ENCODE results near the gene LPIN1.
"Not testable (repeated sequence)": the region's sequence is repeated elsewhere in the genome, so short reads cannot be mapped to it uniquely, and the experiment has no call there.

The LPIN1 gene

DNA sequence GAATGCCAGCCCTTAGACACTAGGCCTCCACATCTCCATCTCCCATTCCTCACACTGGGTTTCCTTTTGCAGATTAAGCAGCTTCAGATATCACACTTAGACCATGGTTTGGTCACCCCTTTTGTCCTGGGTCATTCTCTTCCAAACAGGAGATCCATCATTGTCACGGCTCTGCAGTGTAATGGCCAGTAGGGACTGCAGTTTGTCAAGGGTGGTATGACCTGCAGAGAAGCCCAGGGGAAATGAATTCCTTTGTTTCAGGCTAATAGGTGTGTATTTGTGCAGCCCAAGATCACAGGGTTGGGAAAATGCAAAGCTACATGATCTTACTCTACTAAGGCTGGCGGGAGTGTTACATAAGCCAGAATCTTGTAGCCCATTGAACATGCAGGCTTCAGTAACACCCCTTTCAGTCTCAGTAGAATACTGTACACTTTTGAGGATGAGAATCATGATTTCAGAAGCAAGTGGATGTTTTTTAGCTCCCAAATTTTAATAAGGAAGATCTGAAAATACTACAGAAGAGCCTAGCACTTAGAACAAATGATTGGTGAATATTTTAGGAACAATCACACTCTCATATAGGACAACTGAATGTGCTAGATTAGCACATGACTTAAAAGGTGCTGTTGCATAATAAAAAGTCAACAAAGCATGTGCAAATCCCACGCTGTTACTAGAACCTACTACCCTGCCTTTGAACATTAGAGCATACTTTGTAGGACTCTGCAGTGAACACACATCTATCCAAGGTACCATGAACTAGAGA is 24.0 kb upstream of the LPIN1 start:
- H3K4me3 ChIP-seq (replicated peaks in 1 of 2; ENCODE audit: low read depth in 2 of 2, low read length in 2 of 2): no peak overlapping the region
- DNase-seq (ENCODE audit: low read depth in 2 of 2): no peak
- TF ChIP-seq, protein P1, sequence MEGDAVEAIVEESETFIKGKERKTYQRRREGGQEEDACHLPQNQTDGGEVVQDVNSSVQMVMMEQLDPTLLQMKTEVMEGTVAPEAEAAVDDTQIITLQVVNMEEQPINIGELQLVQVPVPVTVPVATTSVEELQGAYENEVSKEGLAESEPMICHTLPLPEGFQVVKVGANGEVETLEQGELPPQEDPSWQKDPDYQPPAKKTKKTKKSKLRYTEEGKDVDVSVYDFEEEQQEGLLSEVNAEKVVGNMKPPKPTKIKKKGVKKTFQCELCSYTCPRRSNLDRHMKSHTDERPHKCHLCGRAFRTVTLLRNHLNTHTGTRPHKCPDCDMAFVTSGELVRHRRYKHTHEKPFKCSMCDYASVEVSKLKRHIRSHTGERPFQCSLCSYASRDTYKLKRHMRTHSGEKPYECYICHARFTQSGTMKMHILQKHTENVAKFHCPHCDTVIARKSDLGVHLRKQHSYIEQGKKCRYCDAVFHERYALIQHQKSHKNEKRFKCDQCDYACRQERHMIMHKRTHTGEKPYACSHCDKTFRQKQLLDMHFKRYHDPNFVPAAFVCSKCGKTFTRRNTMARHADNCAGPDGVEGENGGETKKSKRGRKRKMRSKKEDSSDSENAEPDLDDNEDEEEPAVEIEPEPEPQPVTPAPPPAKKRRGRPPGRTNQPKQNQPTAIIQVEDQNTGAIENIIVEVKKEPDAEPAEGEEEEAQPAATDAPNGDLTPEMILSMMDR (IDR thresholded peaks at IDR 0.05; ENCODE audit: low read depth, low read length): no peak

DNA sequence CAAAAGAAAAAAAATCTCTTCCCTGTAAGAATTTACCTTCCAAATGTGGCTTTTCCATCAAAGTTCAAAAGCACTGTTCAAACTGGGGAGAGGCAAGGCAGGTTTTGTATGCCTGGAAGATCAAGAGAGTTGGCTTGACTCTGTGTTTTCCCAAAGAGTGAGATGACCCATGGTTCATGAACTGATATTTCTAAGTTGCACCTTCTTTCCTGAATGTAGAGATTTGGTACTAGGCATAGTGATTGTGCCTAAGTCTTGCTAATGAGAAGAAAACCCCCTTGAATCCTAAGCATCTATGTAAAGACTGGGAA is 23.4 kb upstream of the LPIN1 start:
- TF ChIP-seq, protein P1 (IDR thresholded peaks at IDR 0.05; ENCODE audit: low read depth, low read length): no peak
- no peak for DNase-seq (ENCODE audit: low read depth in 2 of 2)
- H3K4me3 ChIP-seq (replicated peaks in 1 of 2; ENCODE audit: low read depth in 2 of 2, low read length in 2 of 2): no peak overlapping the region

DNA sequence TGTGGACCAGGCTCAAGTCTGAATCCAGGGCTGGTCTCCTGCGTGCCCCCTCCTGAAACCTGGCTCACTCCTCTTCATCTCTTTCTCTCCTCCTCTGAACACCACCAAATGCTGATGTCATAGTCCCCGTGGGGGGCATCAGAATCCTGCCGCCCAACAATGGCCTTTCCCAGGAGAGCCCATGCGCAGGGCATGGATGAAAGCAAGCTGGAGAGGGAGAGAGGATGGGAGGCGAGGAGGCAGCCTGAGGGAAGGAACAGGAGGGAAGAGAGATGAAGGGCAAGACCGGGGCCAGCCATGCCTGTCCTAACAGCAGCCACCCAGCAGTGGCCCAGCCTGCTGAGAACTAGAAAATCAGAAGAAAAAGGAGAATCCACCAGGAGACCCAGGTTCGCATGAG is 22.3 kb upstream of the LPIN1 start:
- DNase-seq (ENCODE audit: low read depth in 2 of 2): no peak
- H3K4me3 ChIP-seq (replicated peaks in 1 of 2; ENCODE audit: low read depth in 2 of 2, low read length in 2 of 2): no peak overlapping the region
- TF ChIP-seq, protein P1 (IDR thresholded peaks at IDR 0.05; ENCODE audit: low read depth, low read length): no peak

DNA sequence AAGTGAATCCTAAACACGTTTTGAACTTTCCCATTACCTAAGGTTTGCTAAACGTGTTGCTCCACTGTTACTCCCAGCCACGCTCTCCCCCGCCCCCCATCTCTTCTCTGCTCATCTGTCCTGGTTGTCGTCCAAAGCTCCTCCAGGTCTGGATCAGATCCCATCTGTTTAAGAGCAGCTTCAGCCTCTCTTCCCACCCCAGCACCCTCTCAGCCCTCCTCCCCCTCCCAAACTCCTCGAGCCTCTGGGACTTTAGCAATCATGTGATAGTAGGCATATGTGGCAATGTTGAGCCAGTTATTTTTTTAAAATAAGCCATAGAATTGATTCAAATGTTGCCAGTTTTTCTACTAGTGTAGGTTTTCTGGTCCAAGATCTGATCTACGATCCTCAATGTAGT is 20.0 kb upstream of the LPIN1 start:
- no peak overlapping the region for H3K4me3 ChIP-seq (replicated peaks in 1 of 2; ENCODE audit: low read depth in 2 of 2, low read length in 2 of 2)
- DNase-seq (ENCODE audit: low read depth in 2 of 2): peak in 1 of 2 donors; percentile 64
- TF ChIP-seq, protein P1 (IDR thresholded peaks at IDR 0.05; ENCODE audit: low read depth, low read length): no peak

DNA sequence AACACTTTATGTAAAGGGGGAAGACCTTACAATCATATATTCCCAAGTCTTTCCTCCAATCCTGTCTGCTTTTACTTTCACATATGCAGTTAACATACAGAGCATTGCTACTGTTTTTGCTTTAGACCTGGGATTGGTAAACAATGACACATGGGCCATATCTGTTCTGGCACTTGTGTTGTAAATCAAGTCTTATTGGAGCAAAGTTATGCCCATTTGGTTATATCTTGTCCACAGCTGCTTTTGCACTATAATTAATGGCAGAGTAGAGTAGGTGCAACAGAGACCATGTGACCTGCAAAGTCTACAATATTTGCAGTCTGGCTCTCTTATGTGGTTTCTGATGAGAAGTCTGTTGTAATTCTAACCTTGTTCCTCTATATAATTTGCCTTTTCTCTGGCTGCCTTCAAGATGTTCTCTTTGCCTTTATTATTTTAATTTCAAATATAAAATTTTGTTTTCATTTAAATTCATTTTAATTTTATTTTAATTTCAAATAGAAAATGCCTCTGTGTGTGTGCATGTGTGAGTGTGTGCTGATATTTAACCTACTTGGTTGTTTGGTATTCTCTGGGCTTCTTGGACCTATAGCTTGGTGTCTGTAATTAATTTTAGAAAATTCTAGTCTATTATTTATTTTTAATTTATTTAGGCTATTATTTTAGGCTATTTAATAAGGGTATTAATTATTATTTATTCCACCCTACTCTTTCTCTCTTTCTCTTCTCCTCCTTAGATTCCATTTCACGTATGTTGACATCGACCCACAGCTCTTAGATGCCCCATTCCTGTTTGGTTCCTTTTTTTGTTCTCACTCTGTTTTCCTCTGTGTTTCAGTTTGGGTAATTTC is 16.8 kb upstream of the LPIN1 start:
- TF ChIP-seq, protein P1 (IDR thresholded peaks at IDR 0.05; ENCODE audit: low read depth, low read length): no peak
- no peak overlapping the region for H3K4me3 ChIP-seq (replicated peaks in 1 of 2; ENCODE audit: low read depth in 2 of 2, low read length in 2 of 2)
- no peak for DNase-seq (ENCODE audit: low read depth in 2 of 2)

DNA sequence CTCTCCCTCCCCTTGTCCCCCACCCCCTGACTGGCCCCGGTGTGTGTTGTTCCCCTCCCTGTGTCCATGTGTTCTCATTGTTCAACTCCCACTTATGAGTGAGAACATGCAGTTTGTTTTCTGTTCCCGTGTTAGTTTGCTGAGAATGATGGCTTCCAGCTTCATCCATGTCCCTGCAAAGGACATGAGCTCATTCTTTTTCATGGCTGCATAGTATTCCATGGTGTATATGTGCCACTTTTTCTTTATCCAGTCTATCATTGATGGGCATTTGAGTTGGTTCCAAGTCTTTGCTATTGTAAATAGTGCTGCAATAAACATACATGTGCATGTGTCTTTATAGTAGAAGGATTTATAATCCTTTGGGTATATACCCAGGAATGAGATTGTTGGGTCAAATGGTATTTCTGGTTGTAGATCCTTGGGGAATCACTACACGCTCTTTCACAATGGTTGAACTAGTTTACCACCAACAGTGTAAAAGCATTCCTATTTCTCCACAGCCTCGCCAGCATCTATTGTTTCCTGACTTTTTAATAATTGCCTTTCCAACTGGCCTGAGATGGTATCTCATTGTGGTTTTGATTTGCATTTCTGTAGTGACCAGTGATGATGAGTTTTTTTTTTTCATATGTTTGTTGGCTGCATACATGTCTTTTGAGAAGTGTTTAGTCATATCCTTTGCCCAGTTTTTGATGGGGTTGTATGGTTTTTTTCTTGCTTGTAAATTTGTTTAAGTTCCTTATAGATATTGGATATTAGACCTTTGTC is 15.0 kb upstream of the LPIN1 start:
- not testable (repeated sequence) for H3K4me3 ChIP-seq (replicated peaks in 1 of 2; ENCODE audit: low read depth in 2 of 2, low read length in 2 of 2)
- DNase-seq (ENCODE audit: low read depth in 2 of 2): peak; percentile 63 to 79

DNA sequence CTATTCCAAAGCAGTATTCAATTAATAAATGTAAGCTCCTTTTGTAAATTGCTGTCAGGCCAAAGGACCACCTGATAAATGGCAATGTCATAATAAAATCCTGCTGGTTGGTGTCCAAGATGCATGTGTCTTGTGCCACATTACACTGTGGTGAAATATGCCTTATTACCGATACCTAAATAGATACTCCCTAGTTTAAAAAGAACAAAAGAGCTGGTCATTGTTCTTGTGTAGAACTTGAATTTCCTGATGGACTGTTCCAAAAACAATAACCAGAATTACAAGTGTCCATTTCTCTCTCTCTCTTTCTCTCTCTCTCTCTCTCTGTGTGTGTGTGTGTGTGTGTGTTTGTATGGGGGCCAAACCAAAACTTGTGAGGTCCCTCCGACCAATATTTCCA is 13.8 kb upstream of the LPIN1 start:
- H3K4me3 ChIP-seq (replicated peaks in 1 of 2; ENCODE audit: low read depth in 2 of 2, low read length in 2 of 2): no peak overlapping the region
- DNase-seq (ENCODE audit: low read depth in 2 of 2): no peak
- TF ChIP-seq, protein P1 (IDR thresholded peaks at IDR 0.05; ENCODE audit: low read depth, low read length): no peak

DNA sequence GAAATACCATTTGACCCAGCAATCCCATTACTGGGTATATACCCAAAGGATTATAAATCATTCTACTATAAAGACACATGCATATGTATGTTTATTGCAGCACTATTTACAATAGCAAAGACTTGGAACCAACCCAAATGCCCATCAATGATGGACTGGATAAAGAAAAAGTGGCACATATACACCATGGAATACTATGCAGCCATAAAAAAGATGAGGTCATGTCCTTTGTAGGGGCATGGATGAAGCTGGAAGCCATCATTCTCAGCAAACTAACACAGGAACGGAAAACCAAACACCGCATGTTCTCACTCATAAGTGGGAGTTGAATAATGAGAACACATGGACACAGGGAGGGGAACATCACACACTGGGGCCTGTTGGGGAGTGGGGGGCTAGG is 8.6 kb upstream of the LPIN1 start:
- H3K4me3 ChIP-seq (replicated peaks in 1 of 2; ENCODE audit: low read depth in 2 of 2, low read length in 2 of 2); DNase-seq (ENCODE audit: low read depth in 2 of 2): not testable (repeated sequence)
